ENCODE results near the gene RNF183.

Gene RNF183

GRCh38 chr9:113326230-113326629 is 23.1 kb upstream of the RNF183 start:
- H3K36me3 ChIP-seq (replicated peaks in 1 of 2; ENCODE audit: control insufficient read depth in 2 of 2, insufficient read depth in 2 of 2, low read length in 2 of 2): no peaks in the 10 kb centered on the region
- no peak overlapping the region for H4K91ac ChIP-seq (ENCODE audit: low read depth, low read length, poor library complexity)
- no peak overlapping the region for H3K4me2 ChIP-seq (ENCODE audit: insufficient read depth, low read length, poor library complexity, severe bottlenecking)
- H3K4me3 ChIP-seq (ENCODE audit: low read length in 2 of 2): no peak overlapping the region
- H3K4ac ChIP-seq (ENCODE audit: low read length): no peak overlapping the region
- H3K9ac ChIP-seq (ENCODE audit: low read depth, low read length, poor library complexity): no peak overlapping the region
- no peak overlapping the region for H3K27ac ChIP-seq (replicated peaks; ENCODE audit: low read length)
- no peak overlapping the region for H2BK12ac ChIP-seq (ENCODE audit: low read length)
- H2BK15ac ChIP-seq (ENCODE audit: low read length): no peak overlapping the region
- no peak overlapping the region for H2BK5ac ChIP-seq (ENCODE audit: low read length)
- no peak overlapping the region for H3K23ac ChIP-seq (ENCODE audit: low read depth, low read length, poor library complexity)
- H3K14ac ChIP-seq (ENCODE audit: low read length): no peak overlapping the region
- no peak overlapping the region for H4K8ac ChIP-seq (ENCODE audit: low read depth, low read length)
- no peaks in the 10 kb centered on the region for H3K4me1 ChIP-seq (ENCODE audit: control insufficient read depth in 2 of 2, insufficient read depth in 1 of 2, low read depth in 1 of 2, low read length in 2 of 2)
- DNase-seq (ENCODE audit: low spot score): no peak
- no peak overlapping the region for H2BK120ac ChIP-seq (ENCODE audit: low read depth, low read length)
- H3K9me3 ChIP-seq (replicated peaks in 1 of 2; ENCODE audit: control insufficient read depth in 2 of 2, insufficient read depth in 1 of 2, low read depth in 1 of 2, low read length in 2 of 2): no peaks in the 10 kb centered on the region
- no peaks in the 10 kb centered on the region for H3K27me3 ChIP-seq (ENCODE audit: control insufficient read depth in 3 of 3, insufficient read depth in 3 of 3, low read depth in 1 of 3, low read length in 3 of 3)
- H3K79me1 ChIP-seq (ENCODE audit: low read depth, low read length): no peaks in the 10 kb centered on the region
- no peak overlapping the region for H2AK5ac ChIP-seq (ENCODE audit: low read depth, low read length)
- H2AFZ ChIP-seq (ENCODE audit: low read length): no peak overlapping the region
- H3K18ac ChIP-seq (ENCODE audit: low read length): no peak overlapping the region
- no CpG with 5 or more reads among the region's 4 CpGs for WGBS, 2 donors (ENCODE audit: extremely low coverage in 2 of 2, insufficient read length in 2 of 2, insufficient replicate concordance in 1 of 2)

DNA sequence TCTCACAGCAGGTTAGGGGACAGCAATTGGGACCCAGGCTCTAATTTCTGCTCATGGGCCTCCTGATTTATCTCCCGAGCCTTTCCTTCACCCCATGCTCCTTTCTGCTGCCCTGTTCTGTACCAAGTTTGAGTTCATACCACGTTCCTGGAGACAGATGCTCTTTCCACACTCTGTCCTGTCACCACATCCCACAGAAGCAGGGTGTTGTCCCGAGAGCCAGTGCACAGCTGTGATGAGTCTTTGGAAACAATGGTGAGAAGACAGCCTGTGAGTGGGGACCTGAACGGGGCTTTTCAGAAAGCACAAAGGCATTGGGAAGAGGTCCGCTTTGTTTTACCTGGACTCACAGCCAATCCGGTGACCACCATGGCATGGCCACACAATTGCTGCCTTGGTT is 19.5 kb upstream of the RNF183 start:
- Histone ChIP-seq H2AFZ (ENCODE audit: low read length) (no peak overlapping the region), H3K9ac (ENCODE audit: low read depth, low read length, poor library complexity) (no peak overlapping the region), H3K27ac (replicated peaks; ENCODE audit: low read length) (no peak overlapping the region), H3K36me3 (replicated peaks in 1 of 2; ENCODE audit: control insufficient read depth in 2 of 2, insufficient read depth in 2 of 2, low read length in 2 of 2) (no peaks in the 10 kb centered on the region), H2AK5ac (ENCODE audit: low read depth, low read length) (no peak overlapping the region), H4K91ac (ENCODE audit: low read depth, low read length, poor library complexity) (no peak overlapping the region), H2BK120ac (ENCODE audit: low read depth, low read length) (no peak overlapping the region), H3K9me3 (replicated peaks in 1 of 2; ENCODE audit: control insufficient read depth in 2 of 2, insufficient read depth in 1 of 2, low read depth in 1 of 2, low read length in 2 of 2) (no peaks in the 10 kb centered on the region), H4K8ac (ENCODE audit: low read depth, low read length) (no peak overlapping the region), H2BK12ac (ENCODE audit: low read length) (no peak overlapping the region), H3K14ac (ENCODE audit: low read length) (no peak overlapping the region), H3K18ac (ENCODE audit: low read length) (no peak overlapping the region), H2BK15ac (ENCODE audit: low read length) (no peak overlapping the region), H3K27me3 (ENCODE audit: control insufficient read depth in 3 of 3, insufficient read depth in 3 of 3, low read depth in 1 of 3, low read length in 3 of 3) (no peaks in the 10 kb centered on the region), H3K79me1 (ENCODE audit: low read depth, low read length) (no peaks in the 10 kb centered on the region), H3K4me1 (ENCODE audit: control insufficient read depth in 2 of 2, insufficient read depth in 1 of 2, low read depth in 1 of 2, low read length in 2 of 2) (no peaks in the 10 kb centered on the region), H3K4me2 (ENCODE audit: insufficient read depth, low read length, poor library complexity, severe bottlenecking) (no peak overlapping the region), H3K4ac (ENCODE audit: low read length) (no peak overlapping the region), H2BK5ac (ENCODE audit: low read length) (no peak overlapping the region), H3K4me3 (ENCODE audit: low read length in 2 of 2) (no peak overlapping the region), H3K23ac (ENCODE audit: low read depth, low read length, poor library complexity) (no peak overlapping the region)
- no peak for DNase-seq (ENCODE audit: low spot score)
- no CpG with 5 or more reads among the region's 6 CpGs for whole genome bisulfite sequencing, 2 donors (ENCODE audit: extremely low coverage in 2 of 2, insufficient read length in 2 of 2, insufficient replicate concordance in 1 of 2)

- no peak overlapping the region for H2BK15ac ChIP-seq (ENCODE audit: low read length)
- peaks cover 2 to 9% of the 10 kb centered on the region in 2 donors for H3K4me1 ChIP-seq (ENCODE audit: control insufficient read depth in 2 of 2, insufficient read depth in 1 of 2, low read depth in 1 of 2, low read length in 2 of 2)
- no peak overlapping the region for H3K4me2 ChIP-seq (ENCODE audit: insufficient read depth, low read length, poor library complexity, severe bottlenecking)
- H2AFZ ChIP-seq (ENCODE audit: low read length): no peak overlapping the region
- no peak overlapping the region for H2BK12ac ChIP-seq (ENCODE audit: low read length)
- no peak overlapping the region for H3K23ac ChIP-seq (ENCODE audit: low read depth, low read length, poor library complexity)
- H3K14ac ChIP-seq (ENCODE audit: low read length): no peak overlapping the region
- DNase-seq (ENCODE audit: low spot score): no peak
- H3K27ac ChIP-seq (replicated peaks; ENCODE audit: low read length): no peak overlapping the region
- H2BK5ac ChIP-seq (ENCODE audit: low read length): no peak overlapping the region
- H3K4me3 ChIP-seq (ENCODE audit: low read length in 2 of 2): no peak overlapping the region
- H3K27me3 ChIP-seq (ENCODE audit: control insufficient read depth in 3 of 3, insufficient read depth in 3 of 3, low read depth in 1 of 3, low read length in 3 of 3): no peaks in the 10 kb centered on the region
- no peaks in the 10 kb centered on the region for H3K36me3 ChIP-seq (replicated peaks in 1 of 2; ENCODE audit: control insufficient read depth in 2 of 2, insufficient read depth in 2 of 2, low read length in 2 of 2)
- H2AK5ac ChIP-seq (ENCODE audit: low read depth, low read length): no peak overlapping the region
- no peak overlapping the region for H3K9ac ChIP-seq (ENCODE audit: low read depth, low read length, poor library complexity)
- no peak overlapping the region for H4K91ac ChIP-seq (ENCODE audit: low read depth, low read length, poor library complexity)
- H3K18ac ChIP-seq (ENCODE audit: low read length): no peak overlapping the region
- WGBS, 2 donors (ENCODE audit: extremely low coverage in 2 of 2, insufficient read length in 2 of 2, insufficient replicate concordance in 1 of 2): no CpG with 5 or more reads among the region's 3 CpGs
- no peaks in the 10 kb centered on the region for H3K79me1 ChIP-seq (ENCODE audit: low read depth, low read length)
- H2BK120ac ChIP-seq (ENCODE audit: low read depth, low read length): no peak overlapping the region
- H4K8ac ChIP-seq (ENCODE audit: low read depth, low read length): no peak overlapping the region
- H3K4ac ChIP-seq (ENCODE audit: low read length): no peak overlapping the region
- H3K9me3 ChIP-seq (replicated peaks in 1 of 2; ENCODE audit: control insufficient read depth in 2 of 2, insufficient read depth in 1 of 2, low read depth in 1 of 2, low read length in 2 of 2): no peaks in the 10 kb centered on the region
Observed at GRCh38 chr9:113320051-113320450, 16.9 kb upstream of the RNF183 start.

DNA sequence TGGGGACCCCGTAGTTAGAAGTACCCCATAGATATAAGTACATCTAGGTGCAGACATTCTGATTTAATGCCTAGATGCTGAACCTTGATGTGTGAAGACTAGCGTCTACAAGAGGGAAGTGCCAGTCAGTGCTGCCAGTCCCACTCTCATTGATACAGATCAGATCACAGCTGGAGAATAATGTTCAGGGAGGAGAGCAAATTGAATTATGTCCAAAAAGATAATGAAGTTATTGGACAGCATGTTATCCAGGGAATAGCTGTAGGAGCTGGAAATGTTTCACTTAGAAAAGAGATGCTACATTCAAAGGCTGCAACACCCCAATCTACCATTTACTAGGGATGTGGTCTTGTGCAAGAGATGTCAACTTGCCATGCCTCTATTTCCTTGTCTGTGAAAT is 15.9 kb upstream of the RNF183 start:
- H2BK120ac ChIP-seq (ENCODE audit: low read depth, low read length): no peak overlapping the region
- H3K23ac ChIP-seq (ENCODE audit: low read depth, low read length, poor library complexity): no peak overlapping the region
- no peak overlapping the region for H2AFZ ChIP-seq (ENCODE audit: low read length)
- no peak overlapping the region for H3K18ac ChIP-seq (ENCODE audit: low read length)
- H3K14ac ChIP-seq (ENCODE audit: low read length): no peak overlapping the region
- H2BK12ac ChIP-seq (ENCODE audit: low read length): no peak overlapping the region
- H2AK5ac ChIP-seq (ENCODE audit: low read depth, low read length): no peak overlapping the region
- H2BK5ac ChIP-seq (ENCODE audit: low read length): no peak overlapping the region
- no peak overlapping the region for H2BK15ac ChIP-seq (ENCODE audit: low read length)
- H3K27ac ChIP-seq (replicated peaks; ENCODE audit: low read length): no peak overlapping the region
- no CpG with 5 or more reads among the region's 2 CpGs for WGBS, 2 donors (ENCODE audit: extremely low coverage in 2 of 2, insufficient read length in 2 of 2, insufficient replicate concordance in 1 of 2)
- no peak overlapping the region for H4K91ac ChIP-seq (ENCODE audit: low read depth, low read length, poor library complexity)
- no peaks in the 10 kb centered on the region for H3K79me1 ChIP-seq (ENCODE audit: low read depth, low read length)
- no peaks in the 10 kb centered on the region for H3K9me3 ChIP-seq (replicated peaks in 1 of 2; ENCODE audit: control insufficient read depth in 2 of 2, insufficient read depth in 1 of 2, low read depth in 1 of 2, low read length in 2 of 2)
- no peak overlapping the region for H3K4me2 ChIP-seq (ENCODE audit: insufficient read depth, low read length, poor library complexity, severe bottlenecking)
- H3K36me3 ChIP-seq (replicated peaks in 1 of 2; ENCODE audit: control insufficient read depth in 2 of 2, insufficient read depth in 2 of 2, low read length in 2 of 2): no peaks in the 10 kb centered on the region
- no peak overlapping the region for H3K4ac ChIP-seq (ENCODE audit: low read length)
- H3K27me3 ChIP-seq (ENCODE audit: control insufficient read depth in 3 of 3, insufficient read depth in 3 of 3, low read depth in 1 of 3, low read length in 3 of 3): no peaks in the 10 kb centered on the region
- no peak overlapping the region for H4K8ac ChIP-seq (ENCODE audit: low read depth, low read length)
- DNase-seq (ENCODE audit: low spot score): no peak
- H3K4me1 ChIP-seq (ENCODE audit: control insufficient read depth in 2 of 2, insufficient read depth in 1 of 2, low read depth in 1 of 2, low read length in 2 of 2): peaks cover 2 to 9% of the 10 kb centered on the region in 2 donors
- no peak overlapping the region for H3K4me3 ChIP-seq (ENCODE audit: low read length in 2 of 2)
- no peak overlapping the region for H3K9ac ChIP-seq (ENCODE audit: low read depth, low read length, poor library complexity)
